Inferior parietal cortex (tissue), 1 donor: ENCODE measurements around the gene PHAF1.

ENCODE experiments used
- DNase-seq: peaks from one replicate; pipeline ENCODE4 v3.0.0-alpha.2; 2016; ENCODE audit errors: extremely low spot score

Gene PHAF1

GRCh38 chr16:67109407-67110135, at the start of gene PHAF1:
Gene PHAF1, plus strand, starts transcription at chr16:67109941. Its CDS starts 235 bp downstream, at chr16:67110176.
- peak; percentile 92 for DNase-seq

DNA sequence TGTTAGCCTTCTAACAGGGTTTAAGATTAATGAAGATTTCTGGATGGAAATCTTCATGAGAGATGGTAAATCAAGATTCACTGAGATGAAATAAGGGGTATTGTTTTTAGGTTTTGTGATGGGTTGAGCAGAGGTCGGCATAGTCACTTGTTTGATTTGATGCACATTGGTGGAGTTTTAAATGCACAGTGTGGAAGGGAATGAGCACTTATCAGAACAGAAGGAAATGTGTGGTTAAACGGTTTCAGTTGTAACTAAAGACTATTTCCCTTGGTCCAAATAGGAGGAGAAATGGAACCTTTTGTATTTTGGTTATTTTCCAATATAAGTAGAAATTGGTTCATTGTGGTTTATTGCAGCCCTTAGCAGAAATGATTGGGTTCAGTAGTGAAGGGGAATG, 46.7 kb upstream of the PHAF1 start:
- DNase-seq = no peak

- no peak for DNase-seq
These were observed 41.5 kb upstream of the PHAF1 start for GRCh38 chr16:67068212-67068753.

DNA sequence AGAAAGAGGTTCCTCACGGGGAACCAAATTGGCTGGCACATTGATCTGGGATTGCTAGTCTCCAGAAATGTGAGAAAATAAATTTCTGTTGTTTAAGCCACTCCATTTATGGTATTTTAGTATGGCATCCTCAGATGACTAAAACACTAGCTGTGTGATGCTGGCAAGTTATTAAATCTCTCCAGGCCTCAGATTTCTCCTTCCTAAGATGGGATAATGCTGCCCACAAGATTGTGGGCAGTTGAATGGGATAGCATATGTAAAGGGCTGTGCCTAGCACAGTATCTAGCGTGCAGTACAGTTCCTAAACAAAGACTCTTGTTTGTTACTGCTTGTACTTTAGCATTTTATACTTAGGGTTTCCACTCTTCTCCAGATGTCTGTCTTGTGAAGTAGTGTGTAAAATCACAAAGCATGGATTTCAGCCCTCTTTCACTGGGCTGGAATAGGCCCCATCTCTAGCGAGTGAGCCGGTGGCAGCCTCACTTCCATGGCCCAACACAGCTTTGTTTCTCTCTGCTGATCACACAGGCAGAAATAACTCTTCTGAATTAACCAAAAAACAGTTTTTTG, 38.2 kb upstream of the PHAF1 start:
- DNase-seq = peak; percentile 22

DNA sequence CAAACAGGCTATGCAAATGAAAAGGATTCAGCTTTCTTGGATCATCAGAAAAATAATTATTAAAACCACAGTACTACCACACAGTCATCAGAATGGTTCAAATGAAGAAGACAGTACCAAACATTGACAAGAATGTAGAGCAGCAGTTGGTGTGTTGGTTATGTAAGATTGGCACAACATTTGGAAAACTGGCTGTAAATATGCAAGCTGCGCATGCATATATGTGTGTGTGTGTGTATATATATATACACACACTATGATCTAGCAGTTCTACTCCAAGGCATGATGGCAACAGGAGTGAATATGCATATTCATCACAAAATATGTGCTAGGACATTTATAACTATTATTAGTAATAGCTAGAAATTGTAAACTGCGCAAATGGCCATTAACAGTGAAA, 34.4 kb upstream of the PHAF1 start:
- DNase-seq = no peak

GRCh38 chr16:67077871-67078270, 31.9 kb upstream of the PHAF1 start:
- DNase-seq = no peak

DNA sequence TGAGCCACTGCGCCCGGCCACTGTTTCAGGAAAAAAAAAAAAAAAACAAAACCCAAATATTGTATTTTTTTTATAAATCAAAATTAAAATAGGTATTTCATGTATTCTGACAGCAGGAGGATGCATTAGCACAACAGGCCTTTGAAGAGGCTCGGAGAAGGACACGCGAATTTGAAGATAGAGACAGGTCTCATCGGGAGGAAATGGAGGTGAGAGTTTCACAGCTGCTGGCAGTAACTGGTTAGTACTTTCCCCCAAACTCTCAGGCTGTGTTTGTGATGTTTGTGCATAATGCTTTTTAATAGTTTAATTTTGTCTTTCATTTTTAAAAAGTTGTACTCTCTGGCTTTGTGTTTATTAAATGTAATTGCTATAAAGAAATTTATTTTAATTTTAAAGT, 27.6 kb upstream of the PHAF1 start:
- no peak for DNase-seq

DNA sequence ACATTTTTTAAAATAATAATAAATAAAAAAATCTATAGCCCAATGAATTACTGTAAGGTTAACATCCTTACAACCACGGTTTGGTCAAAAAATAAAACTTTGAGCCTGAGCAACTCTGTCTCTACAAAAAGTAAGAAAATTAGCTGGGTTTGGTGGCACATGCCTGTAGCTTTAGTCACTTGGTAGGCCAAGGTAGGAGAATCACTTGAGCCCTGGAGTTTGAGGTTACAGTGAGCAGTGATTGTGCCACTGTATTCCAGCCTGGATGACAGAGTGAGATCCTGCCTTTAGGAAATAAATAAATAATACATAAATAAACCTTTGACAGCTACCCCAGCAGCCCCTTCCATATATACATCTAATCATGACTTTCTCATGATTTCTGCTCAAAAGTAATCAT, 26.9 kb upstream of the PHAF1 start:
- no peak for DNase-seq

- DNase-seq = no peak
These were observed 25.3 kb upstream of the PHAF1 start for GRCh38 chr16:67084345-67085028.

DNA sequence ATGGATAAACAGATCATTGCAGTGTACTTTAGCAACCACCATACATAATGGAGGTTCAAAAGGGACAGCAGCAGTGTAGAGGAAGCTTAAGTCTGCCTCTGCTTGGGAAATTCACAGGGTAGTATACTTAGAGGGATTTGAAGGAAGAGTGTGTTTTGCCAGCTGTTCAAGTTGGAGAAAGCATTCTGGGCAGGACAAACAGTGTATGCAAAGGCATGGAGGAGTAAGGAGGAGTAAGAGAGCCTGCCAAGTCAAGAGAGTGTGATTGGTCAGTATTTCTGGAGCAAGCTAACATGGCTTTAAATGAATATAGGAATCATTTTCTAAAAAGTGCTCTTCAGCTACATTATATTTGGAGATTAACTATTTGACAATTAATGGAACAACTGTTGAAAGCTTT, 22.9 kb upstream of the PHAF1 start:
- DNase-seq = no peak

DNA sequence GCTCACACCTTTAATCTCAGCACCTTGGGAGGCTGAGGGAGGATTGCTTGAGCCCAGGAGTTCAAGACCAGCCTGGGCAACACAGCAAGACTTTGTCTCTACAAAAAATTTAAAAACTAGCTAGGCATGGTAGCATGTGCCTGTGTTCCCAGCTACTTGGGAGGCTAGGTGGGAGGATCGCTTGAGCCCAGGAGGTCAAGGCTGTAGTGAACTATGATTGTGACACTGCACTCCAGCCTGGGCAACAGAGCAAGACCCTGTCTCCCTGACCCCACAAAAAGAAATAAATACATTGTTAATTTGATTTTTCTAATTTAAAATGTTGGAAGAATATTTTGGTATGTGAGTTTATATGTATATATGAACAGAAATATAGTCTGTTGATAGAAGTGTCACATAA, 22.4 kb upstream of the PHAF1 start:
- DNase-seq = no peak

- DNase-seq = no peak
These were observed 21.9 kb upstream of the PHAF1 start for GRCh38 chr16:67087803-67088202.

DNA sequence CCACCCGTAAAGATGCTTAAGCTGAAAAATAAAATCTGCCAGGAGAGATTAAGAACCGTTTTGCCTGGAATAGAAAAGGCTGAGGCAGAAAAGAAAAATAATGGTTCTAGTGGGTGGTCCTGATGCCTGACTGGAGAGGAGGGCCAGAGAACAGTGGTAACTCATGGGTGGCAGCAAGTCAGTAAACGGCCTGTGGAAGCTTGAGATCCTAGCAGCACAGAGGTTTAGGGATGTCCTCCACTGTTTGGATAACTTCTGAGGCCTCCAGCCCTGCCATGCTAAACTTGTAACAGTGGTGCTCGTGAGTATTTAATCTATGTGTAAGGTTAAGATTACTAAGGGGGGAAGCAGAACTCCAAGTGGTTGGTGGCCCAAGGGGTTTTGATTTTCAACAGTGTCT, 21.2 kb upstream of the PHAF1 start:
- DNase-seq = no peak

DNA sequence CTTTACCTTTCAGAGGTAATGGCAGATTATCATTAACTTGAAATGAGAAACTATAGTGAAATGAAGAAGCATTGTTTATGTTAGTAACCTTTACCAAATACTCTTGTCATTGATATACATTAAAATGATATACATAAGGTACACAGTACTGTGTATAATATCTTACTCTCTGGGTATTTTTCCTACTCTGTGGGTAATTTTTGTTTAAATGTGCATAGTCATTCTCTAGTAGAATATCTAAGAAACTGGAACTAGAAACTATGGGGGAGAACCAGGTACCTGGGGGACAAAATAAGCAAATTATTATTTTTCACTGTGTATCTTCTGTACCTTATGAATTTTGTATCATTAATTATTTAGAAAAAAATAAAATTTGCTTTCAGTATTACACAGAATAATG, 20.6 kb upstream of the PHAF1 start:
- DNase-seq = no peak

- no peak for DNase-seq
These were observed 17.7 kb upstream of the PHAF1 start for GRCh38 chr16:67091906-67092566.

DNA sequence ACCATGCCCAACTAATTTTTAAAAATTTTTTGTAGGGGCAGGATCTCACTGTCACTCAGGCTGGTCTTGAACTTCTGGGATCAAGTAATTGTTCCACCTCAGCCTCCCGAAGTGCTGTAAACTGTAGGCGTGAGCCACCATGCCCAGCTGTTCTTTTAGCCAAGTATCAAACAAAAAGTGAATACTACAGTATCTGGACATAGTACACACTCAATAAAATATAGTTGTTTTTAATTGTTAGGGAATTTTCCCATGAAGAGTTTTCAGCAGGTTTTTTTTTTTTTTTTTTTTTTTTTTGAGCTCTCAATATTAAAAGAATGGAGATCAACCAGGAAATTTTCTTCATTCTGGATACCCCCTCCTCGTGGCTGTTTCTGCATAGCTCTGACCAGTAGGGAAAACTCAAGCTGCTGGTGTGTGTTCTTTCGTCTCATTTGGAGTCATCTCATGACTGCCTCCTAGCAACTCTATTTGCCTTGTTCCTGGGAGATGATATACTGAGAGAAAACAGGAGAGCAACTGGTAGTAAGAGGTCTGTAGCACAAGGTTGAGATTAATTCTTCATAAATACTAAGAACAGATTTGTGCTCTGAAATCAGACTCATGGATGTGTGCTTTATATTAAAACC, 16.5 kb upstream of the PHAF1 start:
- no peak for DNase-seq

- no peak for DNase-seq
These were observed 11.1 kb upstream of the PHAF1 start for GRCh38 chr16:67098599-67098998.

DNA sequence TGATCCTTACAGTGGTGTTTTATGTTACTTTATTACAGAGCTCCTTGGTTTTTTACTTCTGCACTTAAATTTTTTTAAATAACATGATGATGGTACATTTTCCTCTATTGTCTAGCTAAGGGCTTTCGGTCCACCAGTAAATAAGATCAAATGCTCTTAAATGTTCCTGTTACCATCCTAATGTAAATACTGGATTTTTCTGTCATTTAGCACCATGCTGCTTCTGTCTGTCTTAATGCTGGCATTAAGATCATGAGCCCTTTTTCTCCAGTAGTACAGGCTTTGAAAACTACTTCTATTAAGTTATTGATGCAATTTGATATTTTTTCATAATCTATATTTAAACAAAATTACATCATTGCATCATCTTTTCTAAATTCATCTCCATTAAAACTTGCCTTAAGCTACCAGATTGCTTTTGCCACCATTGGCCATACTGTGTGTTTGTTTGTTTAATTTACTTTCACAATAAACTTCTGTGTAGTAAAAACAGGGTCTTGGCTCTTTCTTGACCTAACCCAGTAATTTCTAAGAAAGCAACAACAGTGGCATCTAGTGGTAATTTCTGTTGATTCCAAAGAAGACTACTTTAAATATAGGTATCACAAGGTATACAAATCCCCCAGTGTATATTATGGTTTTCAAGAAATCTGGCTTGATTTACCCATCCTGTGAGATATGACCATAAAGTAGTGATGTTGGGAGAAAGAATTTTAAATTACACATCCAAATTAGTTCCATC, 9.0 kb upstream of the PHAF1 start:
- DNase-seq = peak; percentile 66

GRCh38 chr16:67101311-67102082, 8.2 kb upstream of the PHAF1 start:
- DNase-seq = no peak

DNA sequence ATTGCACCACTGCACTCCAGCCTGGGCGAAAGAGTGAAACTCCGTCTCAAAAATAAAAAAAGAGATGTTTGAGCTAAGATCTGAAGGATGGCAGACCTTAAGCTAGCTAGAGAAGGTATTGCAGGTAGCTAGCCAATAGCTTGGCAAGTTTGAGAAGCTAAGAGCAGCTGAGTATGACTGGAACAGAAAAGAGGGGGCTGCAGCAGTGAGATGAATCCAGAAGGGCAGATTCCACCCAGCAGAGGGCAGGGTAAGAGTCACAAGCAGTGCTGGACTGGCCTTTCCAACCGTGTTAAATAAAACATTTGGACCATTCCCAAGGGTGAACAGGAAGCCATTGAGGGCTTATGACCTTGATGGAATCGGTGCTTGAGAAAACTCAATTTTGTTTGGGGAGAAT, 5.7 kb upstream of the PHAF1 start:
- DNase-seq = no peak
